HepG2 (cell line): ENCODE measurements around the gene SLC25A22. TPM values are rescaled to one million over a fixed set of nuclear protein-coding genes. Genes with fewer than 3 reads are reported as not detected.

Source experiments
- FOSL1 ChIP-seq: sonication (generic); formaldehyde crosslinking; IDR thresholded peaks from 2 replicates; pipeline ENCODE4 v1.9.0; 2021; ENCODE audit warnings: missing genetic modification reagents, borderline replicate concordance
- IRX3 ChIP-seq: sonication (generic); formaldehyde crosslinking; IDR thresholded peaks from 2 replicates; pipeline ENCODE4 v1.8.1; 2023; ENCODE audit warnings: mild to moderate bottlenecking, low read depth, missing genetic modification reagents, borderline replicate concordance
- MEF2D ChIP-seq: sonication (generic); formaldehyde crosslinking; IDR thresholded peaks from 2 replicates; pipeline ENCODE4 v1.5.1; 2020; ENCODE audit warnings: mild to moderate bottlenecking, missing genetic modification reagents
- NFKB2 ChIP-seq: sonication (generic); formaldehyde crosslinking; IDR thresholded peaks from 2 replicates; pipeline ENCODE4 v1.4.0; 2020; ENCODE audit warnings: missing genetic modification reagents, borderline replicate concordance
- NFYC ChIP-seq: IDR thresholded peaks from 2 replicates; pipeline ENCODE4 v1.6.1; 2016; ENCODE audit warnings: missing genetic modification reagents, missing compliant biosample characterization
- POLR2A ChIP-seq, 2 experiments: IDR thresholded peaks; 2 replicates each; pipeline ENCODE4 v1.6.1; 2011; ENCODE audit warnings: low read depth in 2 of 2, low read length in 2 of 2, mild to moderate bottlenecking in 1 of 2, moderate library complexity in 1 of 2; ENCODE audit not compliant: insufficient read depth in 1 of 2
- SETDB1 ChIP-seq: sonication (generic); formaldehyde crosslinking; IDR thresholded peaks from 2 replicates; pipeline ENCODE4 v1.5.1; 2020; ENCODE audit warnings: missing genetic modification reagents, mild to moderate bottlenecking, borderline replicate concordance
- SMAD9 ChIP-seq: sonication (generic); formaldehyde crosslinking; IDR thresholded peaks from 2 replicates; pipeline ENCODE4 v1.5.1; 2020; ENCODE audit warnings: mild to moderate bottlenecking, missing genetic modification reagents
- SNRNP70 ChIP-seq: fragments of 200-400 bp; formaldehyde crosslinking; IDR thresholded peaks from 2 replicates; pipeline ENCODE4 v1.6.1; 2017; ENCODE audit warnings: mild to moderate bottlenecking, low read depth, low read length, moderate library complexity
- SRSF1 ChIP-seq: fragments of 200-400 bp; formaldehyde crosslinking; optimal IDR thresholded peaks from 2 replicates; pipeline ENCODE3; 2017; ENCODE audit warnings: mild to moderate bottlenecking, low read depth, low read length, moderate library complexity
- TBX2 ChIP-seq: sonication (generic); formaldehyde crosslinking; IDR thresholded peaks from 2 replicates; pipeline ENCODE4 v1.5.0; 2020; ENCODE audit warnings: missing genetic modification reagents, mild to moderate bottlenecking, borderline replicate concordance
- ZBTB38 ChIP-seq: sonication (generic); formaldehyde crosslinking; IDR thresholded peaks from 2 replicates; pipeline ENCODE4 v1.5.1; 2020; ENCODE audit warnings: mild to moderate bottlenecking, missing genetic modification reagents
- ZNF160 ChIP-seq: sonication (generic); formaldehyde crosslinking; IDR thresholded peaks from 2 replicates; pipeline ENCODE4 v1.8.0; 2022; ENCODE audit warnings: mild to moderate bottlenecking, inconsistent platforms, missing genetic modification reagents
- ZNF432 ChIP-seq: sonication (generic); formaldehyde crosslinking; IDR thresholded peaks from 2 replicates; pipeline ENCODE4 v1.5.0; 2020; ENCODE audit warnings: missing genetic modification reagents, mild to moderate bottlenecking, borderline replicate concordance
- ZNF451 ChIP-seq: sonication (generic); formaldehyde crosslinking; IDR thresholded peaks from 2 replicates; pipeline ENCODE4 v1.5.0; 2020; ENCODE audit warnings: mild to moderate bottlenecking, missing genetic modification reagents
- ZNF484 ChIP-seq: sonication (generic); formaldehyde crosslinking; IDR thresholded peaks from 2 replicates; pipeline ENCODE4 v1.5.1; 2020; ENCODE audit warnings: mild to moderate bottlenecking, low read depth, missing genetic modification reagents, borderline replicate concordance
- ZNF552 ChIP-seq: sonication (generic); formaldehyde crosslinking; IDR thresholded peaks from 2 replicates; pipeline ENCODE4 v1.9.0; 2022; ENCODE audit warnings: missing genetic modification reagents, mild to moderate bottlenecking, borderline replicate concordance
- ZNF816 ChIP-seq: sonication (generic); formaldehyde crosslinking; IDR thresholded peaks from 2 replicates; pipeline ENCODE4 v1.8.0; 2022; ENCODE audit warnings: missing genetic modification reagents, mild to moderate bottlenecking, borderline replicate concordance
- polyA plus RNA-seq, 8 experiments: library from polyadenylated mRNA; depleted of rRNA in 3 of 8; stranded (reverse) in 7 of 8; unstranded in 1 of 8; fragments of >200 nt; fragmentation: Illumina TruSeq in 4 of 8; extraction: Trizol in 4 of 8; gene quantifications; 2 replicates each; pipeline versions ENCODE4 v1.2.1 to v1.2.3, GENCODE V29; 2011 to 2016; ENCODE audit warnings: low read depth in 4 of 8, missing spikeins in 1 of 8, mixed read lengths in 1 of 8; ENCODE audit not compliant: insufficient read depth in 1 of 8
- total RNA-seq, 5 experiments: library from RNA; depleted of rRNA; stranded (reverse); fragments of >200 nt; fragmentation: Illumina TruSeq; extraction: Trizol; gene quantifications; 2 replicates each; pipeline ENCODE4 v1.2.3, GENCODE V29; 2016; ENCODE audit warnings: low read depth in 1 of 5
- TF ChIP-seq, protein P1 (sequence below): conservative IDR thresholded peaks from 2 replicates; pipeline ENCODE4 v1.6.1; 2018; ENCODE audit warnings: missing genetic modification reagents
- TF ChIP-seq, protein P2 (sequence below): sonication (generic); formaldehyde crosslinking; IDR thresholded peaks from 2 replicates; pipeline ENCODE4 v1.8.0; 2022; ENCODE audit warnings: mild to moderate bottlenecking, missing genetic modification reagents, borderline replicate concordance
- TF ChIP-seq, protein P3 (sequence below): sonication (generic); formaldehyde crosslinking; IDR thresholded peaks from 2 replicates; pipeline ENCODE4 v1.4.0; 2020; ENCODE audit warnings: missing genetic modification reagents; ENCODE audit errors: not compliant biosample characterization
- TF ChIP-seq, protein P4 (sequence below): sonication (generic); formaldehyde crosslinking; IDR thresholded peaks from 2 replicates; pipeline ENCODE4 v1.4.0; 2020; ENCODE audit warnings: mild to moderate bottlenecking, low read depth, missing genetic modification reagents
- TF ChIP-seq, protein P5 (sequence below), 2 experiments: fragments of 450-650 bp in 1 of 2; sonication (generic) in 1 of 2; formaldehyde crosslinking; IDR thresholded peaks; 2 replicates each; pipeline versions ENCODE4 v1.5.0 to v1.8.0; 2020 to 2022; ENCODE audit warnings: mild to moderate bottlenecking in 1 of 2, missing genetic modification reagents in 1 of 2

SLC25A22 gene
- total and polyA plus RNA-seq, 2 of the 13 experiments (the other 11 are each of a cell fraction or from before 2014, with no cell fraction given): 12.4 to 19.2 TPM

DNA sequence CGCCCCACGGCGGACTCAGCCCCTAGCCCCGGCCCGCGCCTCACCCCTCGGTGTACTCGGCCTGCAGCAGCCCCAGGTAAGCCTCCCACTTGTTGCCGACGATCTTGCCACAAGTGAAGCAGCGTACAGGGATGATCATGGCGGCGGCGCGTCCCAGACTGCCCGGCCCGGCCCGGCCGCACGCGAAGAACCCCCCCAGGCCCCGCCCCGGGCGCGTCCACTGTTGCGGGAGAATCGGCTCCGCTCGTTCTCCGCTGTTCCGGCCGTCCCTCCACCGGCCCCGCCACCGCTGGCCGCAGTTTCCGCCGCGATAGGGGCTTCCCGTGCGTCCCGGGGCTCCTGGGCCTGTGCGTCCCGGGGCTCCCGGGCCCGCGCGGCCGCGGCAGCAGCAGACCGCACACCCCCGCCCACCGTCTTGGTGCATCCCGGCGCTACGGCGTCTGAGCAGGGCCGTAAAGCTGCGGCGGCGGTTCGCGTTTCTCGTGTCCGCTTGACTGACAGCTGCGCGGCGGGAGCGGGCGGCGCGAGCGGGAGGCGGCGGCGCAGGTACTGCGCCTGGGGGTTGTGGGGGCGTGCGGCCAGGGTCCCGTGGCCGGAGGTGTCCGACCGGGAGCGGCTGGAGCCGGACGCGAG, 44.4 kb upstream of the SLC25A22 start, which contains the start of the genes POLR2L and TSPAN4 (continued):
- TF ChIP-seq ZNF432 (no peak), IRX3 (CRISPR knock-in tag) (no peak; the same call in 1 of the 2 replicates), SMAD9 (CRISPR knock-in tag) (0 out of 2 replicates have a peak, but pooled peaks have one; percentile 82), MEF2D (CRISPR knock-in tag) (no peak), ZBTB38 (CRISPR knock-in tag) (peak; percentile 19; the same call in 1 of the 2 replicates), ZNF451 (peak; percentile 88), ZNF484 (no peak), ZNF552 (CRISPR knock-in tag) (no peak), NFYC (CRISPR knock-in tag) (no peak), SETDB1 (no peak), NFKB2 (CRISPR knock-in tag) (peak; percentile 55; the same call in 1 of the 2 replicates), TBX2 (CRISPR knock-in tag) (peak; percentile 57), SRSF1 (peak; percentile 96), POLR2A (IDR thresholded peaks at IDR 0.05; ENCODE audit: insufficient read depth in 1 of 2, low read depth in 2 of 2, low read length in 2 of 2) (peak in 1 of 2 experiments; percentile 96; a peak in 2 of 4 replicates), ZNF816 (no peak), ZNF160 (0 out of 2 replicates have a peak, but pooled peaks have one; percentile 4), FOSL1 (CRISPR knock-in tag) (peak; percentile 14; the same call in 1 of the 2 replicates), SNRNP70 (no peak)
- TF ChIP-seq, protein P1, sequence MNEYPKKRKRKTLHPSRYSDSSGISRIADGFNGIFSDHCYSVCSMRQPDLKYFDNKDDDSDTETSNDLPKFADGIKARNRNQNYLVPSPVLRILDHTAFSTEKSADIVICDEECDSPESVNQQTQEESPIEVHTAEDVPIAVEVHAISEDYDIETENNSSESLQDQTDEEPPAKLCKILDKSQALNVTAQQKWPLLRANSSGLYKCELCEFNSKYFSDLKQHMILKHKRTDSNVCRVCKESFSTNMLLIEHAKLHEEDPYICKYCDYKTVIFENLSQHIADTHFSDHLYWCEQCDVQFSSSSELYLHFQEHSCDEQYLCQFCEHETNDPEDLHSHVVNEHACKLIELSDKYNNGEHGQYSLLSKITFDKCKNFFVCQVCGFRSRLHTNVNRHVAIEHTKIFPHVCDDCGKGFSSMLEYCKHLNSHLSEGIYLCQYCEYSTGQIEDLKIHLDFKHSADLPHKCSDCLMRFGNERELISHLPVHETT: peak; percentile 65; the same call in 1 of the 2 replicates
- TF ChIP-seq, protein P2, sequence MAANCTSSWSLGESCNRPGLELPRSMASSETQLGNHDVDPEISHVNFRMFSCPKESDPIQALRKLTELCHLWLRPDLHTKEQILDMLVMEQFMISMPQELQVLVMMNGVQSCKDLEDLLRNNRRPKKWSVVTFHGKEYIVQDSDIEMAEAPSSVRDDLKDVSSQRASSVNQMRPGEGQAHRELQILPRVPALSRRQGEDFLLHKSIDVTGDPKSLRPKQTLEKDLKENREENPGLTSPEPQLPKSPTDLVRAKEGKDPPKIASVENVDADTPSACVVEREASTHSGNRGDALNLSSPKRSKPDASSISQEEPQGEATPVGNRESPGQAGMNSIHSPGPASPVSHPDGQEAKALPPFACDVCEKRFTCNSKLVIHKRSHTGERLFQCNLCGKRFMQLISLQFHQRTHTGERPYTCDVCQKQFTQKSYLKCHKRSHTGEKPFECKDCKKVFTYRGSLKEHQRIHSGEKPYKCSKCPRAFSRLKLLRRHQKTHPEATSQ: peak; percentile 77; the same call in 1 of the 2 replicates
- TF ChIP-seq, protein P3, sequence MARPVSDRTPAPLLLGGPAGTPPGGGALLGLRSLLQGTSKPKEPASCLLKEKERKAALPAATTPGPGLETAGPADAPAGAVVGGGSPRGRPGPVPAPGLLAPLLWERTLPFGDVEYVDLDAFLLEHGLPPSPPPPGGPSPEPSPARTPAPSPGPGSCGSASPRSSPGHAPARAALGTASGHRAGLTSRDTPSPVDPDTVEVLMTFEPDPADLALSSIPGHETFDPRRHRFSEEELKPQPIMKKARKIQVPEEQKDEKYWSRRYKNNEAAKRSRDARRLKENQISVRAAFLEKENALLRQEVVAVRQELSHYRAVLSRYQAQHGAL (CRISPR knock-in tag): peak; percentile 75
- TF ChIP-seq, protein P4, sequence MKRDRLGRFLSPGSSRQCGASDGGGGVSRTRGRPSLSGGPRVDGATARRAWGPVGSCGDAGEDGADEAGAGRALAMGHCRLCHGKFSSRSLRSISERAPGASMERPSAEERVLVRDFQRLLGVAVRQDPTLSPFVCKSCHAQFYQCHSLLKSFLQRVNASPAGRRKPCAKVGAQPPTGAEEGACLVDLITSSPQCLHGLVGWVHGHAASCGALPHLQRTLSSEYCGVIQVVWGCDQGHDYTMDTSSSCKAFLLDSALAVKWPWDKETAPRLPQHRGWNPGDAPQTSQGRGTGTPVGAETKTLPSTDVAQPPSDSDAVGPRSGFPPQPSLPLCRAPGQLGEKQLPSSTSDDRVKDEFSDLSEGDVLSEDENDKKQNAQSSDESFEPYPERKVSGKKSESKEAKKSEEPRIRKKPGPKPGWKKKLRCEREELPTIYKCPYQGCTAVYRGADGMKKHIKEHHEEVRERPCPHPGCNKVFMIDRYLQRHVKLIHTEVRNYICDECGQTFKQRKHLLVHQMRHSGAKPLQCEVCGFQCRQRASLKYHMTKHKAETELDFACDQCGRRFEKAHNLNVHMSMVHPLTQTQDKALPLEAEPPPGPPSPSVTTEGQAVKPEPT (CRISPR knock-in tag): no peak
- TF ChIP-seq, protein P5, sequence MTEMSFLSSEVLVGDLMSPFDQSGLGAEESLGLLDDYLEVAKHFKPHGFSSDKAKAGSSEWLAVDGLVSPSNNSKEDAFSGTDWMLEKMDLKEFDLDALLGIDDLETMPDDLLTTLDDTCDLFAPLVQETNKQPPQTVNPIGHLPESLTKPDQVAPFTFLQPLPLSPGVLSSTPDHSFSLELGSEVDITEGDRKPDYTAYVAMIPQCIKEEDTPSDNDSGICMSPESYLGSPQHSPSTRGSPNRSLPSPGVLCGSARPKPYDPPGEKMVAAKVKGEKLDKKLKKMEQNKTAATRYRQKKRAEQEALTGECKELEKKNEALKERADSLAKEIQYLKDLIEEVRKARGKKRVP (CRISPR knock-in tag; IDR thresholded peaks at IDR 0.05): peak in 1 of 2 experiments; percentile 53; a peak in 2 of 4 replicates
